B cell (primary cell): ENCODE data around the gene ECD. TPM values are rescaled to one million over a fixed set of nuclear protein-coding genes. Genes with fewer than 3 reads are reported as not detected.

Experiments
- ATAC-seq: fragments of 200-7000 bp; cut with Tn5 transposase; one replicate; pipeline ENCODE4 v1.10.0; 2021; ENCODE audit warnings: low read depth, mild to moderate bottlenecking, moderate number of reproducible peaks, moderate library complexity
- CTCF ChIA-PET: fragments of 350-600 bp; sonication (Branson Sonifier 250); formaldehyde crosslinking; loops from one replicate; lab custom pipeline; 2021; ENCODE audit warnings: antibody characterized with exemption, inconsistent platforms; lab: Charles Lee
- POLR2A ChIA-PET: fragments of 350-600 bp; sonication (Branson Sonifier 250); formaldehyde crosslinking; loops from one replicate; lab custom pipeline; 2021; ENCODE audit warnings: antibody characterized with exemption; lab: Charles Lee
- DNase-seq: peaks from one replicate; pipeline ENCODE4 v3.0.0; 2013
- H2AFZ ChIP-seq: 2 replicates; pipeline ENCODE4 v1.6.1; 2012; ENCODE audit warnings: mild to moderate bottlenecking, low read depth, low read length; ENCODE audit not compliant: insufficient read depth, poor library complexity, severe bottlenecking
- H3K27ac ChIP-seq, 2 donors: 1 replicate in 1 of 2; 2 replicates in 1 of 2; pipeline ENCODE4 v1.5.1; 2012 to 2013; ENCODE audit warnings: low read length in 2 of 2, mild to moderate bottlenecking in 2 of 2, moderate library complexity in 1 of 2
- H3K27me3 ChIP-seq, 4 experiments: fragments of 200-600 bp in 1 of 4; sonication (generic) in 1 of 4; replicated peaks in 1 of 4; 1 replicate in 2 of 4; 2 replicates in 2 of 4; pipeline versions ENCODE4 v1.6.1 to v1.7.0; 2013 to 2016; ENCODE audit warnings: low read length in 3 of 4, mild to moderate bottlenecking in 2 of 4, mixed read lengths in 1 of 4, moderate library complexity in 1 of 4; ENCODE audit not compliant: insufficient read depth in 4 of 4, control insufficient read depth in 3 of 4; ENCODE audit errors: control extremely low read depth in 1 of 4
- H3K36me3 ChIP-seq, 2 experiments: replicated peaks in 1 of 2; 1 replicate in 1 of 2; 2 replicates in 1 of 2; pipeline versions ENCODE4 v1.6.1 to v1.7.1; 2013; ENCODE audit warnings: low read length in 1 of 2; ENCODE audit not compliant: insufficient read depth in 2 of 2, control insufficient read depth in 1 of 2; ENCODE audit errors: control extremely low read depth in 1 of 2, extremely low read depth in 1 of 2
- H3K4me1 ChIP-seq, 2 donors: fragments of 200-600 bp in 1 of 2; sonication (generic) in 1 of 2; 1 replicate in 1 of 2; 2 replicates in 1 of 2; pipeline versions ENCODE4 v1.5.1 to v1.6.1; 2013 to 2017; ENCODE audit warnings: low read length in 2 of 2; ENCODE audit not compliant: control insufficient read depth in 2 of 2, insufficient read depth in 2 of 2
- H3K4me2 ChIP-seq: replicated peaks from 2 replicates; pipeline ENCODE3; 2012; ENCODE audit warnings: mild to moderate bottlenecking, low read depth, low read length; ENCODE audit not compliant: poor library complexity, severe bottlenecking
- H3K4me3 ChIP-seq, 5 experiments: fragments of 200-600 bp in 1 of 5; sonication (generic) in 1 of 5; 1 replicate in 3 of 5; 2 replicates in 2 of 5; pipeline versions ENCODE4 v1.5.1 to v1.7.0; 2011 to 2016; ENCODE audit warnings: low read length in 4 of 5, mild to moderate bottlenecking in 4 of 5, low read depth in 2 of 5, control low read depth in 1 of 5, moderate library complexity in 1 of 5; ENCODE audit not compliant: insufficient read depth in 1 of 5; ENCODE audit errors: control extremely low read depth in 1 of 5, extremely low read depth in 1 of 5
- H3K79me2 ChIP-seq: fragments of 200-600 bp; sonication (generic); one replicate; pipeline ENCODE4 v1.6.0; 2016; ENCODE audit warnings: low read length; ENCODE audit not compliant: control insufficient read depth, insufficient read depth
- H3K9ac ChIP-seq: fragments of 200-600 bp; sonication (generic); 2 replicates; pipeline ENCODE4 v1.6.1; 2017; ENCODE audit warnings: mild to moderate bottlenecking, low read length, moderate library complexity
- H3K9me3 ChIP-seq, 3 donors: one replicate each; pipeline versions ENCODE4 v1.6.1 to v1.7.1; 2013; ENCODE audit warnings: low read length in 2 of 3; ENCODE audit not compliant: control insufficient read depth in 2 of 3, insufficient read depth in 1 of 3; ENCODE audit errors: control extremely low read depth in 1 of 3
- H4K20me1 ChIP-seq: 2 replicates; pipeline ENCODE4 v1.6.0; 2012; ENCODE audit warnings: mild to moderate bottlenecking, low read length; ENCODE audit not compliant: insufficient read depth, control insufficient read depth, poor library complexity, severe bottlenecking
- H3K27ac Mint-ChIP-seq: one replicate; pipeline ENCODE4 v1.8.0; 2021; ENCODE audit warnings: mixed read lengths
- H3K27me3 Mint-ChIP-seq: one replicate; pipeline ENCODE4 v1.8.0; 2021; ENCODE audit warnings: mixed read lengths
- H3K4me1 Mint-ChIP-seq: one replicate; pipeline ENCODE4 v1.8.0; 2021; ENCODE audit warnings: mixed read lengths
- H3K4me3 Mint-ChIP-seq: one replicate; pipeline ENCODE4 v1.8.0; 2021; ENCODE audit warnings: mixed read lengths
- H3K9me3 Mint-ChIP-seq: one replicate; pipeline ENCODE4 v1.8.0; 2022; ENCODE audit warnings: mixed read lengths; ENCODE audit not compliant: insufficient read depth
- EZH2 ChIP-seq: IDR thresholded peaks from 2 replicates; pipeline ENCODE4 v1.6.1; 2012; ENCODE audit warnings: borderline replicate concordance, low read depth, mild to moderate bottlenecking, moderate library complexity, low read length; ENCODE audit not compliant: insufficient read depth, poor library complexity, severe bottlenecking
- WGBS: methylation state at CpG from one replicate; pipeline ENCODE4 v1.1.5; 2013; ENCODE audit warnings: missing lambda C conversion rate; ENCODE audit not compliant: insufficient coverage; 5-methylcytosine and 5-hydroxymethylcytosine counted together
- intact Hi-C: fragments of 100-400 bp; cut with micrococcal nuclease; formaldehyde crosslinking; loops from one replicate; pipeline ENCODE4 v1.10.0; 2022
- polyA plus RNA-seq: library from polyadenylated mRNA; depleted of rRNA; stranded (reverse); fragments of >200 nt; gene quantifications from 2 replicates; pipeline ENCODE4 v1.2.3, GENCODE V29; 2012
- total RNA-seq, 2 donors: library from RNA; stranded (reverse); fragments of 120-200 nt in 1 of 2; gene quantifications; 1 replicate in 1 of 2; 2 replicates in 1 of 2; pipeline versions ENCODE4 v1.2.3 to v1.2.4, GENCODE V29; 2013 to 2022
- TF ChIP-seq, protein P1 (sequence below): fragments of 200-600 bp; IDR thresholded peaks from one replicate; pipeline ENCODE4 v1.8.0; 2022; ENCODE audit warnings: antibody characterized with exemption, mild to moderate bottlenecking

The ECD gene
- total and polyA plus RNA-seq, 2 donors (not counting 1 experiment from before 2014, with no cell fraction given): 15.7 to 37.1 TPM

DNA sequence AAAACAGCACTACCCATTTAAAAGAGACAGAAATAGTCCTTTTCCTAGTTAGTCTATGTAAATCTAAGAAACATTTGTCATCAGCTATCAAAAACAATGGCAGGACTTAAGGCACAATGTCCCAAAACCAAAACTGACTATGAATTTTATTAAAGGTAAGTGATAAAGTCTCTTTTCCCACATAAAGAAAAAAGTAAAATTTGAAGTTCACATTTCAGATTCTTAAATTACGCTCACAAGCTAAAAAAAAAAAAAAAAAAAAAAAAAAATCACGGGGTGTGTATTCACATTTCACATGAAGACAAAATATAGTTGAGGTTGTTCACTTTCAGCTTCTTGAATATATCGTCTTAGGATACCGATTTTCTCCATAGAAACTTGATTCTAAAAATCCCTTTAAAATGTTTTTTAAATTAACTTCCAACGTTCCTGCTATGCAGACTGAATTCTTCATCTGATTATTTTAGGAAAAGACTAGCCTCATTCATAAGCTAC is 72.8 kb downstream of the ECD start:
- ChIA-PET POLR2A (interaction anchor here (0.6 to 1.6 kb wide), 4 partner anchors 15 to 403 kb away, joined by 3 to 7 read pairs (median 4); partner anchors contain the start of genes MCU and NUDT13), CTCF (interaction anchor here (0.6 to 5.4 kb wide), 14 partner anchors 15 to 1897 kb away, joined by 3 to 111 read pairs (median 5); partner anchors contain the start of genes MCU and NUDT13)
- Histone ChIP-seq H3K27ac (peak overlapping the region; percentile 93 to 98), H2AFZ (peak overlapping the region; percentile 78), H3K4me2 (peak overlapping the region; percentile 91), H4K20me1 (peaks cover 22% of the 10 kb centered on the region), H3K9me3 (no peaks in the 10 kb centered on the region), H3K4me3 (peak overlapping the region; percentile 88 to 98 (median 92)), H3K9ac (peak overlapping the region; percentile 94), H3K27me3 (no peaks in the 10 kb centered on the region), H3K4me1 (peaks cover 10 to 18% of the 10 kb centered on the region in 2 donors), H3K79me2 (peaks cover 52% of the 10 kb centered on the region), H3K36me3 (no peaks in the 10 kb centered on the region)
- no peak for TF ChIP-seq EZH2
- TF ChIP-seq, protein P1, sequence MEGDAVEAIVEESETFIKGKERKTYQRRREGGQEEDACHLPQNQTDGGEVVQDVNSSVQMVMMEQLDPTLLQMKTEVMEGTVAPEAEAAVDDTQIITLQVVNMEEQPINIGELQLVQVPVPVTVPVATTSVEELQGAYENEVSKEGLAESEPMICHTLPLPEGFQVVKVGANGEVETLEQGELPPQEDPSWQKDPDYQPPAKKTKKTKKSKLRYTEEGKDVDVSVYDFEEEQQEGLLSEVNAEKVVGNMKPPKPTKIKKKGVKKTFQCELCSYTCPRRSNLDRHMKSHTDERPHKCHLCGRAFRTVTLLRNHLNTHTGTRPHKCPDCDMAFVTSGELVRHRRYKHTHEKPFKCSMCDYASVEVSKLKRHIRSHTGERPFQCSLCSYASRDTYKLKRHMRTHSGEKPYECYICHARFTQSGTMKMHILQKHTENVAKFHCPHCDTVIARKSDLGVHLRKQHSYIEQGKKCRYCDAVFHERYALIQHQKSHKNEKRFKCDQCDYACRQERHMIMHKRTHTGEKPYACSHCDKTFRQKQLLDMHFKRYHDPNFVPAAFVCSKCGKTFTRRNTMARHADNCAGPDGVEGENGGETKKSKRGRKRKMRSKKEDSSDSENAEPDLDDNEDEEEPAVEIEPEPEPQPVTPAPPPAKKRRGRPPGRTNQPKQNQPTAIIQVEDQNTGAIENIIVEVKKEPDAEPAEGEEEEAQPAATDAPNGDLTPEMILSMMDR: no peak
- Mint-ChIP-seq H3K9me3 (no peaks in the 10 kb centered on the region), H3K27ac (no peak overlapping the region), H3K4me3 (peak overlapping the region; percentile 93), H3K27me3 (no peaks in the 10 kb centered on the region), H3K4me1 (peaks cover 30% of the 10 kb centered on the region)
- no peak for DNase-seq
- no CpG with 5 or more reads among the region's 5 CpGs for WGBS
- ATAC-seq: no peak
- intact Hi-C loops: loop anchor here (5.0 kb wide), 4 partner anchors 37 to 1732 kb away; partner anchors contain the start of genes KAT6B, MCU and PPP3CB
